Measurements from ENCODE around the gene NUBPL.

DNA sequence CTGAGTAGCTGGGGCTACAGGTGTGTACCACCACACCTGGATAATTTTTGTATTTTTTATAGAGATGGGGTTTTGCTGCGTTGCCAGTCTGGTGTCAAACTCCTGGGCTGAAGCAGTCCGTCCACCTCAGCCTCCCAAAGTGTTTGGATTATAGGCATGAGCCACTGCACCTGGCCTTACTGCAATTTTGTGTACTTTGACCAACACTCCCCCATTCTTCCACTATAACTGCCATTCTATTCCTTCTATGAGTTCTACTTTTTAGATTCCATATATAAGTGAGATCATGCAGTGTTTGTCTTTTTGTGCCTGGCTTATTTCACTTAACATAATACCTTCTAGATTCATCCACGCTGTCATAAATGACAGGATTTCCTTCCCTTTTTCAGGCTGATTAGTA lies 199.1 kb downstream of the NUBPL start:
- TF ChIP-seq CTCF (IDR thresholded peaks at IDR 0.05) (no peak), POLR2A (IDR thresholded peaks at IDR 0.05) (no peak)

All from adrenal gland (tissue), 5 donors.